ENCODE results near the gene NYAP2. TPM values are rescaled to one million over a fixed set of nuclear protein-coding genes. Genes with fewer than 3 reads are reported as not detected.

NYAP2 gene
- total RNA-seq, 1 donor from 2014 or later = 0.05 TPM

- intact Hi-C loops (cut with DNase I) = no loop called here
- DNase-seq (ENCODE audit: low spot score) = no peak
Observed at GRCh38 chr2:225422145-225422544, 22.6 kb downstream of the NYAP2 start.

- DNase-seq (ENCODE audit: low spot score) = no peak
- intact Hi-C loops (cut with DNase I) = no loop called here
Observed at GRCh38 chr2:225425284-225425683, 25.8 kb downstream of the NYAP2 start.

GRCh38 chr2:225428360-225428759, 28.9 kb downstream of the NYAP2 start:
- intact Hi-C loops (cut with DNase I) = no loop called here
- DNase-seq (ENCODE audit: low spot score) = no peak

GRCh38 chr2:225429717-225430116, 30.2 kb downstream of the NYAP2 start:
- intact Hi-C loops (cut with DNase I) = no loop called here
- no peak for DNase-seq (ENCODE audit: low spot score)

- DNase-seq (ENCODE audit: low spot score) = no peak
- intact Hi-C loops (cut with DNase I) = no loop called here
Observed at GRCh38 chr2:225431105-225431863, 31.8 kb downstream of the NYAP2 start.

GRCh38 chr2:225434014-225434413, 34.5 kb downstream of the NYAP2 start:
- DNase-seq (ENCODE audit: low spot score) = no peak
- intact Hi-C loops (cut with DNase I) = no loop called here

GRCh38 chr2:225437319-225437718, 37.8 kb downstream of the NYAP2 start:
- intact Hi-C loops (cut with DNase I) = no loop called here
- no peak for DNase-seq (ENCODE audit: low spot score)

- intact Hi-C loops (cut with DNase I) = no loop called here
- DNase-seq (ENCODE audit: low spot score) = no peak
Observed at GRCh38 chr2:225438248-225438647, 38.7 kb downstream of the NYAP2 start.

- no peak for DNase-seq (ENCODE audit: low spot score)
- intact Hi-C loops (cut with DNase I) = no loop called here
Observed at GRCh38 chr2:225452677-225453076, 53.2 kb downstream of the NYAP2 start.

GRCh38 chr2:225454412-225454811, 54.9 kb downstream of the NYAP2 start:
- DNase-seq (ENCODE audit: low spot score) = no peak
- intact Hi-C loops (cut with DNase I) = no loop called here

- intact Hi-C loops (cut with DNase I) = no loop called here
Observed at GRCh38 chr2:225456619-225457260, 57.2 kb downstream of the NYAP2 start.

GRCh38 chr2:225457482-225457881, 58.0 kb downstream of the NYAP2 start:
- DNase-seq (ENCODE audit: low spot score) = no peak
- intact Hi-C loops (cut with DNase I) = no loop called here

More at GRCh38 chr2:225456619-225457260, 57.2 kb downstream of the NYAP2 start:
- no peak for DNase-seq (ENCODE audit: low spot score)

- no peak for DNase-seq (ENCODE audit: low spot score)
- intact Hi-C loops (cut with DNase I) = no loop called here
Observed at GRCh38 chr2:225458431-225459117, 59.1 kb downstream of the NYAP2 start.

GRCh38 chr2:225462417-225462816, 62.9 kb downstream of the NYAP2 start:
- DNase-seq (ENCODE audit: low spot score) = no peak
- intact Hi-C loops (cut with DNase I) = no loop called here

- no peak for DNase-seq (ENCODE audit: low spot score)
- intact Hi-C loops (cut with DNase I) = no loop called here
Observed at GRCh38 chr2:225462945-225463344, 63.4 kb downstream of the NYAP2 start.

GRCh38 chr2:225463449-225463848, 63.9 kb downstream of the NYAP2 start:
- intact Hi-C loops (cut with DNase I) = no loop called here
- no peak for DNase-seq (ENCODE audit: low spot score)

GRCh38 chr2:225464346-225465025, 65.0 kb downstream of the NYAP2 start:
- intact Hi-C loops (cut with DNase I) = no loop called here
- no peak for DNase-seq (ENCODE audit: low spot score)

- intact Hi-C loops (cut with DNase I) = no loop called here
- no peak for DNase-seq (ENCODE audit: low spot score)
Observed at GRCh38 chr2:225465827-225466226, 66.3 kb downstream of the NYAP2 start.

- intact Hi-C loops (cut with DNase I) = no loop called here
- DNase-seq (ENCODE audit: low spot score) = no peak
Observed at GRCh38 chr2:225466891-225467604, 67.5 kb downstream of the NYAP2 start.

- intact Hi-C loops (cut with DNase I) = no loop called here
- DNase-seq (ENCODE audit: low spot score) = no peak
Observed at GRCh38 chr2:225468131-225468530, 68.6 kb downstream of the NYAP2 start.

All from cardiac septum (tissue), 1 donor.